Thyroid gland (tissue), 4 donors: ENCODE results near the gene ACSM2A.

Experiments used
- CTCF ChIP-seq, 6 experiments: fragments of 200-600 bp in 3 of 6; fragments of 450-650 bp in 3 of 6; sonication (generic) in 3 of 6; IDR thresholded peaks; one replicate each; pipeline ENCODE4 v1.5.1; 2016 to 2019; ENCODE audit warnings: antibody characterized with exemption in 6 of 6, mild to moderate bottlenecking in 2 of 6, inconsistent platforms in 1 of 6, moderate library complexity in 1 of 6
- POLR2A ChIP-seq, 2 donors: fragments of 450-650 bp; IDR thresholded peaks; one replicate each; pipeline ENCODE4 v1.6.1; 2017; ENCODE audit warnings: antibody characterized with exemption in 2 of 2, mild to moderate bottlenecking in 2 of 2, moderate library complexity in 1 of 2

GRCh38 chr16:20520103-20520502, 68.8 kb downstream of the ACSM2A start:
- TF ChIP-seq CTCF (IDR thresholded peaks at IDR 0.05) (no peak), POLR2A (IDR thresholded peaks at IDR 0.05) (no peak)
